Measurements from ENCODE around the gene RTN3.
A peak's percentile ranks its signal among the peaks of the same experiment; 100 is the strongest.

RTN3 gene

DNA sequence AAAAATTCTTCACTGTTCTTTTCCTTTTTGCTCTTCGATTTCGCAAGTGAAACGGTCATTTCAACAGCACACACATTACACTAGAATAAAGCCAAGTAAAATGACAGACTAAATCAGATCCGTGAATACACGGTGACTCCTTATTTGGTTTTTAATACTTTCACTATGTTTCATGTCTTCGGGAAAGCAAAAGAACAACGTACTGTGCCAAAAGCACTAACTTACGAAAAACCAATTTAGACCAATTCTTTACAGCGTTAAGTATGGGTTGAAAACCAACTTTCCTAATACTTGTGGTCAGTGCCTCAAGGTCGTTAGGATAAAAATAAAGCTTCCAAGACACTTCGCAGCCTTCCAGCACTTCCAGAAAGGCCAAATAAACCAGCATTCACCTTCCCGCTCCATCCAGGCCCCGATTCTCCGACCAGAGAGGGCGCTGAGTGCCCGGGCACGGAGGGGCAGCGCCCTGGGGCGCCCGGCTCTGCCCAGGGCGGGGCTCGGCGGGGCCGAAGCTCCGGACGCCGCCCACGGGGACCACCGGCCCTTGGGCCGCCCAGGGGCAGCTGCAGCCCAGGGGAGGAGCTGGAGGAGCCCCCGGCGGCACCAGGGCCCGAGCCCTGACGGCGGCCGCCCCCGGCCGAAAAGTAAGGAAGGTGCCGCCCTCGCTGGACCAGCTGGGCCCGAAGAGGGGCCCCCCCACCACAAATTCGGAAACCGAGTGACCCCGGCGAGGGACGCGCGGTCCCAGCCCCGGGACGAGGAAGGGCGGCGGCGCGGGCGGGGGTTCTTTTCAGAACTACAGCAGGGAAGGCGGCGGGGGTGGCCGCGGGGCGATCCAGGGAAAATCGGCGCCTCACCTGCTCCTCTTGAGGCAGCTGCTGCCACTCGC is 10.6 kb upstream of the RTN3 start:
- DNase-seq (ENCODE audit: low read depth, low spot score) = peak; percentile 69
- H3K4me3 ChIP-seq (ENCODE audit: low read depth, low read length) = peak overlapping the region; percentile 72
- in situ Hi-C loops (cut with HindIII; ENCODE audit: low sequenced_read_pairs) = no loop called here
- TF ChIP-seq, protein P1, sequence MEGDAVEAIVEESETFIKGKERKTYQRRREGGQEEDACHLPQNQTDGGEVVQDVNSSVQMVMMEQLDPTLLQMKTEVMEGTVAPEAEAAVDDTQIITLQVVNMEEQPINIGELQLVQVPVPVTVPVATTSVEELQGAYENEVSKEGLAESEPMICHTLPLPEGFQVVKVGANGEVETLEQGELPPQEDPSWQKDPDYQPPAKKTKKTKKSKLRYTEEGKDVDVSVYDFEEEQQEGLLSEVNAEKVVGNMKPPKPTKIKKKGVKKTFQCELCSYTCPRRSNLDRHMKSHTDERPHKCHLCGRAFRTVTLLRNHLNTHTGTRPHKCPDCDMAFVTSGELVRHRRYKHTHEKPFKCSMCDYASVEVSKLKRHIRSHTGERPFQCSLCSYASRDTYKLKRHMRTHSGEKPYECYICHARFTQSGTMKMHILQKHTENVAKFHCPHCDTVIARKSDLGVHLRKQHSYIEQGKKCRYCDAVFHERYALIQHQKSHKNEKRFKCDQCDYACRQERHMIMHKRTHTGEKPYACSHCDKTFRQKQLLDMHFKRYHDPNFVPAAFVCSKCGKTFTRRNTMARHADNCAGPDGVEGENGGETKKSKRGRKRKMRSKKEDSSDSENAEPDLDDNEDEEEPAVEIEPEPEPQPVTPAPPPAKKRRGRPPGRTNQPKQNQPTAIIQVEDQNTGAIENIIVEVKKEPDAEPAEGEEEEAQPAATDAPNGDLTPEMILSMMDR (IDR thresholded peaks at IDR 0.05; ENCODE audit: low read depth, low read length) = peak; percentile 56

DNA sequence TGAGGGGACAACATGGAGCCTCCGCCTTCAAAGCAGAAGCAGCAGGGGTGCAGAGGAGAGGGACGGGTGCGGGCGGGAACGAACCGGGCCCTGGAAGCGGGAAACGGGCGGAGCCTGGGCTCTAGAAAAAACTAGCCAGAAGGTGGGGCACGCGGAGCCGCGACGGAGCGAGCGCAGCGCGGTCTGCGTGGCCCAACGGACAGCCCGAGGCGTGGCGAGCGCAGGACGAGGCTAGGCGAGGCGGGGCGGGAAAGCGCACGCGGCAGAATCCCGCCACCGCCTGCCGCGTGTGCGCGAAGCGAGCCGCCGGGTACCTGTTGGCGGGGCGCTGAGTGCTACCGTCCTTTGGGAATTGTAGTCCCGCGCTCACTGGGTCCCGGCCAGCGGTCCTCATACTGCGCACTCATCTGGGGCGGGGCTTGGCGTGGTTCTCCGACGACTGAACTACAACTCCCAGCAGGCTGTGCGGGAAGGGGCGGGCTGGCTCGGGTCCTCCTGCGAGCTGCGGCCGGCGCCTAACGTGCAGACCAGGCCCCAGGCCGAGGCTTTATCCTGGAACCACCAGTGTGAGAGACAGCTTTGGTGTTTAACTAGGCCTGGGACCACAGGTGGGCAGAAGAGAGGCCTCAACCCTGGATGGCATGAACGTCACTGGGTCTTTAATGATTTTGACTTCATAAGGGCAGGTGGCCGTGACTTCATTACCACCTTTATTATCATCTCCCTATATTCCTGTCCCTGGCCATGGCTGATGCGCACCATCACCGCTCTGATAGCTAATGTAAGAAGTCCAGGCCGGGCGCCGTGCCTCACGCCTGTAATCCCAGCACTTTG is 9.8 kb upstream of the RTN3 start, which contains the start of gene ATL3:
ATL3 (minus strand) TSS at position 55 of the 834 bp plus-strand sequence; CDS start at position 14, 41 bp downstream.
- DNase-seq (ENCODE audit: low read depth, low spot score) = peak; percentile 97
- TF ChIP-seq, protein P1 (IDR thresholded peaks at IDR 0.05; ENCODE audit: low read depth, low read length) = peak; percentile 16
- H3K4me3 ChIP-seq (ENCODE audit: low read depth, low read length) = peak within 1 kb of the TSS; percentile 72
- in situ Hi-C loops (cut with HindIII; ENCODE audit: low sequenced_read_pairs) = no loop called here

DNA sequence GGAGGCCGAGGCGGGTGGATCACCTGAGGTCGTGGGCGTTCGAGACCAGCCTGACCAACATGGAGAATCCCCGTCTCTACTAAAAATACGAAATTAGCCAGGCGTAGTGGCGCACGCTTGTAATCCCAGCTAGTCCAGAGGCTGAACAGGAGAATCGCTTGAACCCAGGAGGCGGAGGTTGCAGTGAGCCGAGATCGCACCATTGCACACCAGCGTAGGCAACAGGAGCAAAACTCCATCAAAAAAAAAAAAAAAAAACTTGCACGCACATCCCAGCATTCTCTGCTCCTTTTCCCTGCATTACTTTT is 9.2 kb upstream of the RTN3 start:
- in situ Hi-C loops (cut with HindIII; ENCODE audit: low sequenced_read_pairs) = no loop called here
- DNase-seq (ENCODE audit: low read depth, low spot score) = no peak
- H3K4me3 ChIP-seq (ENCODE audit: low read depth, low read length) = no peak overlapping the region
- TF ChIP-seq, protein P1 (IDR thresholded peaks at IDR 0.05; ENCODE audit: low read depth, low read length) = no peak

DNA sequence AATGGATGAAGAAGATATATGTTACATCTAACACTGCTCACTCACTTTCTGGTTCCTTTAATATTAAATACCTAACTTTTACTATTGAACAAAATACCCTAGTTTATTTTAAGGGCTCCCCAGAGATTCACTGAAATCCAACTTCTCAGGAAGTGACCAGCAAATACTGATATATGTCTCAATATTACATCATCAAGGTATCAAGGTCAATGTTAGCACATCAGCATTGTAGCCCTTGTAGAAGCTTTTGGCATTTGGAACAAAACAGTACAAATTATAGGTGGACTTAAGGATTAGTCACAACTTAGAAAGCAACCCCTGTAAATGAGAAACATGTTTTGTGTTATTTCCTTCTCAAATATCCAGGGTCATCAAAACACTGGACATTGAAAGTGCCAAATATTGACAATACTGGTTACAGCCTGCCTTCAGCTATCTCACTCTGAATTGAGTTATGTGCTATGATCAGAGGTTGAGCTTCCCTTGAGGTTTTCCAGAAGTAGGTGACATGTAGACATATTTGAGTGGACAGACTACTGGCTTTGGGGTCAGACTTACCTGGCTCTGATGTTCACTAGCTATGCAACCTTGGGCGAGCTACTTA is 8.3 kb upstream of the RTN3 start:
- TF ChIP-seq, protein P1 (IDR thresholded peaks at IDR 0.05; ENCODE audit: low read depth, low read length) = no peak
- H3K4me3 ChIP-seq (ENCODE audit: low read depth, low read length) = no peak overlapping the region
- no peak for DNase-seq (ENCODE audit: low read depth, low spot score)
- in situ Hi-C loops (cut with HindIII; ENCODE audit: low sequenced_read_pairs) = no loop called here

DNA sequence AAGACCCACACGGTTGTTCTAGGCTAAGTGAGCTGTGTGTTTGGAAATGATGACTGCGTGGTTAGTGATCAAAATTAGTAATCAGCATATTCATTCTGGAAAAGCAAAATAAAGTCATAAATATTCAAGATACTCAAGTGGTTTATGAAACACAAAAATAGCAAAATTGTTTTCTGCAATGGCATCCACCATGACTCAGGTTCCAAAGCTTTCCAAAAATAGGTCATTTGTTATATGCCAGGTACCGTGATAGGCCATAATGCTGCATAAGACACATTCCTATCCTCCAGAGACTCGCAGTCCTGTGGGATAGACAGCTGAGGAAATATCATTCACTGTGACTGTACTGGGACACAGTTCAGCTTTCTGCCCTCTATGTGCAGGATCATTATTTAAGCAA is 7.7 kb upstream of the RTN3 start:
- in situ Hi-C loops (cut with HindIII; ENCODE audit: low sequenced_read_pairs) = no loop called here
- DNase-seq (ENCODE audit: low read depth, low spot score) = no peak
- TF ChIP-seq, protein P1 (IDR thresholded peaks at IDR 0.05; ENCODE audit: low read depth, low read length) = no peak
- no peak overlapping the region for H3K4me3 ChIP-seq (ENCODE audit: low read depth, low read length)

DNA sequence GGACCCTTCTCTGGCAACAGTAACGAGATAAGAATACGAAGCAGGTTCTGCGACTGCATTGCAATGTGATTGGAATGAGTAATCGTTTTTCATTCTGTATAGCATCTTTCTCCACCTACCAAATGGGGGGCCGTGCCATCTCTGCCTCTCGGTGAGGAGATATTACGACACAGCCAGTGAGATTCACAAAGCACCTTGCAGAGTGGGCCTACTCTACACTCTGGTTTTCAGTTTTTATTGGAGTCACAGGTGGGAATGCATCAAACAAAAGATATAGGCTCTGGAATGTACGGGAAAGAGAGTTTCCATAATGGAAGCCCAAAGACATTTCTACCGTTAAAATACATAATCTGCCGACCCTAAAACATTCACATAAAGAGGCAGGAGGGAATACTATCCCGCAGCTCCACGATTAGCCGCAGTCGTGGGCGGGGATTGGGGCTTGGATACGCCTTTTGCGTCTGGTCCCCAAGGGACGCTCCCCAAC is 423 bp upstream of the RTN3 start:
- TF ChIP-seq, protein P1 (IDR thresholded peaks at IDR 0.05; ENCODE audit: low read depth, low read length) = no peak
- peak overlapping the region; percentile 94 for H3K4me3 ChIP-seq (ENCODE audit: low read depth, low read length)
- in situ Hi-C loops (cut with HindIII; ENCODE audit: low sequenced_read_pairs) = no loop called here
- DNase-seq (ENCODE audit: low read depth, low spot score) = no peak
